Esophagus muscularis mucosa (tissue), 3 donors: ENCODE data around the gene KLF9.

Source experiments
- CTCF ChIP-seq, 3 experiments: fragments of 200-600 bp in 2 of 3; fragments of 450-650 bp in 1 of 3; sonication (generic) in 2 of 3; IDR thresholded peaks; one replicate each; pipeline ENCODE4 v1.5.1; 2017 to 2019; ENCODE audit warnings: antibody characterized with exemption in 3 of 3, mild to moderate bottlenecking in 2 of 3, moderate library complexity in 1 of 3
- POLR2A ChIP-seq: fragments of 450-650 bp; IDR thresholded peaks from one replicate; pipeline ENCODE4 v1.6.1; 2017; ENCODE audit warnings: antibody characterized with exemption, moderate library complexity, mild to moderate bottlenecking, low read depth

- no peak for TF ChIP-seq CTCF (IDR thresholded peaks at IDR 0.05)
- TF ChIP-seq POLR2A: no peak
Observed at GRCh38 chr9:70409280-70409679, 5.2 kb downstream of the KLF9 start.
